KOPT-K1 (cell line): ENCODE data around the gene MAPK4.

ENCODE experiments used
- H3K27ac ChIP-seq: fragments of 200-600 bp; sonication (generic); 2 replicates; pipeline ENCODE4 v1.5.1; 2016; ENCODE audit warnings: antibody characterized with exemption, mild to moderate bottlenecking, low read depth, low read length; ENCODE audit not compliant: poor library complexity, severe bottlenecking
- H3K36me3 ChIP-seq: fragments of 200-600 bp; sonication (generic); 2 replicates; pipeline ENCODE4 v1.5.1; 2017; ENCODE audit warnings: antibody characterized with exemption, mild to moderate bottlenecking, low read length, moderate library complexity; ENCODE audit not compliant: insufficient read depth
- H3K9me3 ChIP-seq: fragments of 200-600 bp; sonication (generic); 2 replicates; pipeline ENCODE4 v1.5.1; 2017; ENCODE audit warnings: antibody characterized with exemption, low read length, mild to moderate bottlenecking; ENCODE audit not compliant: insufficient read depth, poor library complexity, severe bottlenecking

MAPK4 gene

GRCh38 chr18:50644146-50644545 is 84.3 kb downstream of the MAPK4 start:
- H3K36me3 ChIP-seq, result no peaks in the 10 kb centered on the region
- H3K27ac ChIP-seq, result no peak overlapping the region
- H3K9me3 ChIP-seq, result no peaks in the 10 kb centered on the region

DNA sequence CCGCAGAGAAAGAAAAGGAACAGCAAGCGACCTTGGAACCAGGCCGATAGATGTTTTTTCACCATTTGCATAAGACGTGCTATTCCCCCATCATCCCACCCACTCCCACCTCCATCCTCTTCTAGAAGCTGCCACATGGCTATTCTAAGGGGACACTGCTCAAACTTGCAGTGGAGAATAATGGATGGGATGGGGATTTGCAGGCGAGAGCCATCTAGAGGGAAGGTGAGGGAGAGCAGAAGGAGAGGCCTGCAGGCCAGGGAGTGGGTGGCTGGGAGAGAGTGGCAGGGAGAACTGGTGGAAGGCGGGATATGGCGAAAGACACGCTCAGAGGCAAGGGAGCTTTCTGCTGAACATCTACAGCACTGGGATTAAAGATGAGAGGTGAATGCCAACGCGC is 84.9 kb downstream of the MAPK4 start:
- no peaks in the 10 kb centered on the region for H3K36me3 ChIP-seq

GRCh38 chr18:50647237-50647636 is 87.3 kb downstream of the MAPK4 start:
- Histone ChIP-seq H3K36me3 (no peaks in the 10 kb centered on the region), H3K9me3 (no peaks in the 10 kb centered on the region), H3K27ac (no peak overlapping the region)

More for the DNA sequence above, 84.9 kb downstream of the MAPK4 start:
- no peaks in the 10 kb centered on the region for H3K9me3 ChIP-seq
- H3K27ac ChIP-seq, result no peak overlapping the region

DNA sequence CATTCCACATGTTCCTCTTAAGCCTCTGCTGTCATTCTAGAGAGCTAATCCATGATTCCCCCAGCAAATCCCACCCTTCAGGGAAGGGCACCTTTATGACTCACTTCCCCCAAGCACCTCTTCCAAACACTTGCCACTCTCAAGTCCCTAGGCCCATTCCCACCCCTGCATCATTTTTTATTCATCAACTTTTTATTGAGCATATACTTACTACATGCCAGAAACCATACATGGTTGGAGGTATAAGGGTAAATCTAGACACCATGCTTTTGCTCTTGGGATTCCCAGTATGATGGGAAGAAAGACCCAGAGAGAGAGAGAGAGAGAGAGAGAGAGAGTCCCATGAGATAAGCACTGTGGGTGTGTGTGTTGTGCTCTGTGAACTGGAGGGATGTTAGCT is 87.9 kb downstream of the MAPK4 start:
- Histone ChIP-seq H3K9me3 (no peaks in the 10 kb centered on the region), H3K36me3 (no peaks in the 10 kb centered on the region), H3K27ac (no peak overlapping the region)

GRCh38 chr18:50649821-50650220 is 89.9 kb downstream of the MAPK4 start:
- H3K36me3 ChIP-seq, result no peaks in the 10 kb centered on the region
- H3K9me3 ChIP-seq, result no peaks in the 10 kb centered on the region
- no peak overlapping the region for H3K27ac ChIP-seq

GRCh38 chr18:50651334-50651733 is 91.4 kb downstream of the MAPK4 start:
- H3K27ac ChIP-seq, result no peak overlapping the region
- no peaks in the 10 kb centered on the region for H3K9me3 ChIP-seq
- H3K36me3 ChIP-seq, result no peaks in the 10 kb centered on the region

- H3K36me3 ChIP-seq, result no peaks in the 10 kb centered on the region
These were observed 93.7 kb downstream of the MAPK4 start for GRCh38 chr18:50653402-50654093.

DNA sequence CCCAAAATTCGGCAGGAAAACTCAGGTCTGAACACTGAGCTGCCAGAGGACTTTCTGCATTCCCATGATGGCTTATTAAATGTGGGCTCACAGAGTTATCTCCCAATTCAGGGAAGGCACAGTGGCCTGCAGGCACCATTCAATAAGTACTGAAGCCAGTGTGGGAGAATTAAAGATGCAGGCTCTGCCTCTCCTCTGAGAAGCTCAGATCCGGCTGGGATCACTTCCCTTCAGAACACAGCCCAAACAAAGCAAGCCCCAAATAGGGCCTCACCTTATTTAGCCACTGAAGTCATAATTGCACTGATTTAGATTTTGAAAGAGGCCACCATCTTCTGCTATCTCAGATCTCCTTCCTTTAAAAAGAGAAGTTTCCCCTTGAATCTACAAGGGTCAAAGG is 94.3 kb downstream of the MAPK4 start:
- Histone ChIP-seq H3K36me3 (no peaks in the 10 kb centered on the region), H3K27ac (no peak overlapping the region), H3K9me3 (no peaks in the 10 kb centered on the region)

More at GRCh38 chr18:50653402-50654093, 93.7 kb downstream of the MAPK4 start:
- Histone ChIP-seq H3K9me3 (no peaks in the 10 kb centered on the region), H3K27ac (no peak overlapping the region)

DNA sequence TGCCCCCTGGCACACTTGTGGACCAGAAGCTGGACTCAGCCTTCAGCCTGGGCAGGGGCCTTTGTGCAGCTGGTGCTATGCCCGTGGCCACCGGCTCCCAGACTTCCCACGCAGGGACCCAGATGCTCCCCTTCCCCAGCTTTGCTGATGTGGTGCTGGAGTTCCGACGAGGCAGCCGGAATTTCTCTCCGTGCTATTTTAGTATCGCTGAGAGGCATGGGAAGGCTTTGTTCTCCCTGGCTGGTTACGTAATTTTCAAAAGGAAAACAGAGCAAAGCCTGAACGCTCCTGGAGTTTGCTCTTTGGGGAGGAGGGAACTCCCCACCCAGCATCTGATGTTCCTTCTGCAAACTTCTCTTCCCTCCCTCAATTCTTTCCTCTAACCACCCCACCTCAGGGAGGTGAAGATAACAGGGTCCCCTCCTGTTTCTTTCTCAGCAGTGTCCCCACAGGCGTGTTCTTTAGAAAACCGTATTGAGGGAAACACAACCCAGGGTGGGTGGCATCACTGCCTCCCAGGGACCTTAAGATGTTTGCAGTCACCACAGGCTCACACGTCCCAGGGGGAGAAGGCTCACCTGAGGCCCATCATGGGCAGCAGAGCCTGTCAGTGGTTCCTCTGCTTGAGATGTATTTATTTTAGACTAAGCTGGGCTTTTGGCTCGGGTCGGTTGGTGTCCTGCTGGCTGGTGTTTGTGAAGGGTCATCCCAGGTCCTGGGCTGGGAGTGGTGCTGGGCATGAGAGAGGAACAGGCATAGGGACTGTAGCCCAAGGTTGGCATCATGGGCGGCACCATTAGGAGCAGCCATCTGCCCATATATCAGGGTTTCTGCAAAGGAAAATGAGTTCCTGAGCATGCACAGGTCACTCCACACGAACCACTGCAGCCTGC is 95.0 kb downstream of the MAPK4 start:
- no peaks in the 10 kb centered on the region for H3K9me3 ChIP-seq
- no peaks in the 10 kb centered on the region for H3K36me3 ChIP-seq
- H3K27ac ChIP-seq, result no peak overlapping the region

DNA sequence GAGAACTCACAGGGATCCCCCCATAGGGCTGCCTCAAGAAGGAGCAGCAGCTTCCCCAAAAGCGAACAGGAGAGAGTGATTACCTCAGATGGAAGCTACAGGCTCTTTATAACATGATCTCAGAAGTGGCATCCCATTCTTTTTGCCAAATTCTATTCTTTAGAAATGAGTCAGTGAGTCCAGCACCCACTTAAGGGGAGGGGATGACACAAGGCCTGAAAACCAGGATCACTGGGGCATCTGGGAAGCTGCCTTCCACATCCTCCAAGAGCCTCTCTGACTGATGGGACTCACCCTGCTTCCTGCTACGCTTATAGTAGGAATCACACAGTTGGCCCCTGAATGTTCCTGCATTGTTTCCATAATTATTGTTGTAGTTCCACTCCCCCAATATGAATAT is 96.5 kb downstream of the MAPK4 start:
- Histone ChIP-seq H3K36me3 (no peaks in the 10 kb centered on the region), H3K9me3 (peaks cover 1% of the 10 kb centered on the region)

GRCh38 chr18:50656841-50657470 is 97.1 kb downstream of the MAPK4 start:
- Histone ChIP-seq H3K27ac (no peak overlapping the region), H3K9me3 (peaks cover 7% of the 10 kb centered on the region), H3K36me3 (no peaks in the 10 kb centered on the region)

More for the DNA sequence above, 96.5 kb downstream of the MAPK4 start:
- no peak overlapping the region for H3K27ac ChIP-seq

- no peaks in the 10 kb centered on the region for H3K36me3 ChIP-seq
- H3K27ac ChIP-seq, result no peak overlapping the region
- H3K9me3 ChIP-seq, result peaks cover 12% of the 10 kb centered on the region
These were observed 98.7 kb downstream of the MAPK4 start for GRCh38 chr18:50658601-50659000.

- peaks cover 12% of the 10 kb centered on the region for H3K9me3 ChIP-seq
- no peaks in the 10 kb centered on the region for H3K36me3 ChIP-seq
- H3K27ac ChIP-seq, result no peak overlapping the region
These were observed 99.5 kb downstream of the MAPK4 start for GRCh38 chr18:50659091-50660003.

- H3K36me3 ChIP-seq, result no peaks in the 10 kb centered on the region
- H3K27ac ChIP-seq, result no peak overlapping the region
- peaks cover 12% of the 10 kb centered on the region for H3K9me3 ChIP-seq
These were observed 101.1 kb downstream of the MAPK4 start for GRCh38 chr18:50661013-50661412.
